Heart right ventricle (tissue), 16 donors: ENCODE results near the gene SEPTIN2. TPM values are rescaled to one million over a fixed set of nuclear protein-coding genes. Genes with fewer than 3 reads are reported as not detected.
"Not testable (repeated sequence)": the region's sequence is repeated elsewhere in the genome, so short reads cannot be mapped to it uniquely, and the experiment has no call there.

ENCODE experiments used
- ATAC-seq, 8 donors: fragments of 200-7000 bp; cut with Tn5 transposase; one replicate each; pipeline ENCODE4 v1.9.1; 2020; ENCODE audit warnings: mild to moderate bottlenecking in 8 of 8, moderate library complexity in 8 of 8, moderate number of reproducible peaks in 1 of 8
- DNase-seq, 2 donors: peaks; one replicate each; pipeline ENCODE4 v3.0.0-alpha.2; 2020
- H3K27ac ChIP-seq, 10 donors: fragments of 200-600 bp; sonication (generic) in 2 of 10; one replicate each; pipeline versions ENCODE4 v1.5.0 to v1.8.0; 2020 to 2022; ENCODE audit warnings: mild to moderate bottlenecking in 3 of 10
- H3K27me3 ChIP-seq, 7 donors: fragments of 200-600 bp; one replicate each; pipeline ENCODE4 v1.8.0; 2021 to 2022; ENCODE audit warnings: mild to moderate bottlenecking in 2 of 7
- H3K36me3 ChIP-seq, 9 donors: fragments of 200-600 bp; sonication (generic) in 1 of 9; one replicate each; pipeline versions ENCODE4 v1.5.0 to v1.8.0; 2020 to 2022; ENCODE audit warnings: mild to moderate bottlenecking in 2 of 9
- H3K4me1 ChIP-seq, 9 donors: fragments of 200-600 bp; sonication (generic) in 1 of 9; one replicate each; pipeline versions ENCODE4 v1.5.0 to v1.8.0; 2020 to 2022; ENCODE audit warnings: mild to moderate bottlenecking in 4 of 9
- H3K4me3 ChIP-seq, 10 donors: fragments of 200-600 bp; sonication (generic) in 2 of 10; one replicate each; pipeline versions ENCODE4 v1.5.0 to v1.8.0; 2020 to 2022; ENCODE audit warnings: mild to moderate bottlenecking in 7 of 10, moderate library complexity in 2 of 10
- H3K9me3 ChIP-seq, 11 donors: fragments of 200-600 bp in 10 of 11; sonication (generic) in 2 of 11; one replicate each; pipeline versions ENCODE4 v1.5.0 to v1.8.0; 2013 to 2022; ENCODE audit warnings: mild to moderate bottlenecking in 2 of 11, control low read depth in 1 of 11, moderate library complexity in 1 of 11
- CTCF ChIP-seq, 9 donors: fragments of 200-600 bp; sonication (generic) in 2 of 9; IDR thresholded peaks; one replicate each; pipeline versions ENCODE4 v1.5.0 to v1.8.0; 2021 to 2022; ENCODE audit warnings: antibody characterized with exemption in 9 of 9, mild to moderate bottlenecking in 5 of 9, moderate library complexity in 1 of 9
- WGBS, 2 donors: extraction: QIAGEN DNeasy Blood & Tissue Kit; methylation state at CpG; one replicate each; pipeline ENCODE4 v1.1.7; 2013; ENCODE audit warnings: inconsistent platforms in 1 of 2; 5-methylcytosine and 5-hydroxymethylcytosine counted together
- intact Hi-C, 10 donors: fragments of 100-400 bp; cut with DNase I; formaldehyde crosslinking; loops; one replicate each; pipeline versions ENCODE4 v1.11.1 to v1.14.2; 2022
- polyA plus RNA-seq, 2 donors: library from polyadenylated mRNA; stranded (reverse); fragments of 200-250 nt; gene quantifications; one replicate each; pipeline ENCODE4 v1.2.3, GENCODE V29; 2013
- total RNA-seq, 10 donors: library from RNA; stranded (reverse); fragmentation: NEBNext Ultra II Directional in 3 of 10; extraction: Animal tissue kit (Norgen Biotek cat#: 25700) in 3 of 10; gene quantifications; one replicate each; pipeline versions ENCODE4 v1.2.1 to v1.2.4, GENCODE V29; 2021 to 2023
- donor health status: Arrhythmogenic right ventricular cardiomyopathy.
- donor health status: ischemic (EF 13 %, LVEDD 7.1; RV severe dilation, severe dysfunction).
- donor health status: healthy with polysubstance abuse.
- donor health status: DM: no; HTN: yes; CAD: no.
- donor health status: DM: no; HTN: no; CAD: no.
- donor health status: ischemic (EF 25% LVEDD 6.9; RV normal size, moderate dysfunction).
- donor health status: ischemic (EF 25% LVEDD 5.7; RV mildly dilated, moderate dysfunction).
- donor health status: healthy.
- donor health status: DM: yes; HTN: yes; CAD: no.
- donor health status: Ischemic cardiomyopathy.
- donor health status: ischemic (EF 35%, LVEDD 5.7; RV mildly dilated, moderate dysfunction).
- donor health status: nonischemic (EF 11% LVEDD 7.7; RV severe dilation, severe dysfunction).
- donor health status: DM: yes; HTN: yes; CAD: no.
- donor health status: PGD.
- donor health status: ischemic (EF 29% LVEDD 5.4; RV normal size, mild dysfunction).
- donor health status: nonischemic (EF 23%, LVEDD 6.1; RV moderate dilation, normal function).

SEPTIN2 gene
- total and polyA plus RNA-seq, 12 donors: 100 to 249 (median 188) TPM

GRCh38 chr2:241274127-241274526 is 41.6 kb upstream of the SEPTIN2 start:
- intact Hi-C loops: loop anchor here in 4 of 10 donors (5.0 kb wide), 2 partner anchors 38 to 43 kb away; partner anchors contain the start of genes HDLBP (in 1 of the 4) and SEPTIN2 (in 1 of the 4)
- Histone ChIP-seq H3K4me1 (peaks cover 6 to 41% (median 34%) of the 10 kb centered on the region in 9 donors), H3K4me3 (no peak overlapping the region), H3K9me3 (peaks cover 0 to 10% (median 0%) of the 10 kb centered on the region in 11 donors), H3K36me3 (peaks cover 0 to 2% (median 0%) of the 10 kb centered on the region in 9 donors), H3K27me3 (no peaks in the 10 kb centered on the region), H3K27ac (no peak overlapping the region)
- TF ChIP-seq CTCF (IDR thresholded peaks at IDR 0.05): no peak
- WGBS, 2 donors: 87 to 91% methylated on average over 5 of the region's 5 CpGs
- ATAC-seq: no peak
- DNase-seq: no peak

- H3K27ac ChIP-seq: no peak overlapping the region
- no peak for ATAC-seq
- TF ChIP-seq CTCF (IDR thresholded peaks at IDR 0.05): no peak
- H3K36me3 ChIP-seq: no peaks in the 10 kb centered on the region
- peaks cover 4 to 36% (median 26%) of the 10 kb centered on the region in 9 donors for H3K4me1 ChIP-seq
- no peaks in the 10 kb centered on the region for H3K27me3 ChIP-seq
- H3K9me3 ChIP-seq: peaks cover 0 to 10% (median 0%) of the 10 kb centered on the region in 11 donors
- no peak for DNase-seq
- WGBS, 2 donors: 98 to 100% methylated on average over 1 of the region's 1 CpG
- intact Hi-C loops: no loop called here
- H3K4me3 ChIP-seq: no peak overlapping the region
Observed at GRCh38 chr2:241275504-241275903, 40.2 kb upstream of the SEPTIN2 start.

GRCh38 chr2:241275910-241276309 is 39.8 kb upstream of the SEPTIN2 start:
- peaks cover 0 to 10% (median 0%) of the 10 kb centered on the region in 11 donors for H3K9me3 ChIP-seq
- no peak for ATAC-seq

GRCh38 chr2:241278306-241278705 is 37.4 kb upstream of the SEPTIN2 start:
- intact Hi-C loops, ATAC-seq: not testable (repeated sequence)
- WGBS, 2 donors: 96 to 97% methylated on average over 7 of the region's 7 CpGs

More at GRCh38 chr2:241275910-241276309, 39.8 kb upstream of the SEPTIN2 start:
- intact Hi-C loops: no loop called here
- 99 to 100% methylated on average over 1 of the region's 1 CpG for WGBS, 2 donors
- Histone ChIP-seq H3K4me3 (no peak overlapping the region), H3K27ac (no peak overlapping the region), H3K36me3 (no peaks in the 10 kb centered on the region), H3K4me1 (peaks cover 4 to 32% (median 24%) of the 10 kb centered on the region in 9 donors), H3K27me3 (no peaks in the 10 kb centered on the region)
- DNase-seq: no peak
- TF ChIP-seq CTCF (IDR thresholded peaks at IDR 0.05): no peak

GRCh38 chr2:241279413-241279812 is 36.3 kb upstream of the SEPTIN2 start:
- Histone ChIP-seq H3K4me1 (peaks cover 0 to 15% (median 11%) of the 10 kb centered on the region in 9 donors), H3K27ac (no peak overlapping the region), H3K9me3 (peaks cover 0 to 10% (median 0%) of the 10 kb centered on the region in 11 donors), H3K36me3 (peaks cover 0 to 4% (median 0%) of the 10 kb centered on the region in 9 donors), H3K27me3 (no peaks in the 10 kb centered on the region), H3K4me3 (no peak overlapping the region)
- ATAC-seq (peak in 3 of 8 donors; percentile 49 to 55 (median 55)), DNase-seq (no peak)
- no peak for TF ChIP-seq CTCF (IDR thresholded peaks at IDR 0.05)
- WGBS, 2 donors: 67% methylated on average over 8 of the region's 8 CpGs
- intact Hi-C loops: no loop called here

More at GRCh38 chr2:241278306-241278705, 37.4 kb upstream of the SEPTIN2 start:
- not testable (repeated sequence) for H3K27me3 ChIP-seq, DNase-seq, H3K9me3 ChIP-seq, H3K36me3 ChIP-seq, H3K27ac ChIP-seq, H3K4me3 ChIP-seq
- H3K4me1 ChIP-seq: peaks cover 0 to 19% (median 11%) of the 10 kb centered on the region in 9 donors
